Measurements from ENCODE around the gene CDC42EP1.
"Not testable (repeated sequence)": the region's sequence is repeated elsewhere in the genome, so short reads cannot be mapped to it uniquely, and the experiment has no call there.

CDC42EP1 gene

GRCh38 chr22:37546437-37547250, 13.6 kb upstream of the CDC42EP1 start:
- TF ChIP-seq CTCF (IDR thresholded peaks at IDR 0.05; ENCODE audit: low read depth, low read length, missing control alignments) = peak; percentile 29
- no peak overlapping the region for H3K4me3 ChIP-seq (ENCODE audit: low read depth, low read length)
- in situ Hi-C loops (cut with HindIII; ENCODE audit: low sequenced_read_pairs) = no loop called here
- no peak for DNase-seq (ENCODE audit: low read depth)

- in situ Hi-C loops (cut with HindIII; ENCODE audit: low sequenced_read_pairs) = no loop called here
- TF ChIP-seq CTCF (IDR thresholded peaks at IDR 0.05; ENCODE audit: low read depth, low read length, missing control alignments) = no peak
- no peak for DNase-seq (ENCODE audit: low read depth)
- no peak overlapping the region for H3K4me3 ChIP-seq (ENCODE audit: low read depth, low read length)
These were observed 13.0 kb upstream of the CDC42EP1 start for GRCh38 chr22:37547251-37547741.

GRCh38 chr22:37549704-37550059, 10.6 kb upstream of the CDC42EP1 start:
- peak; percentile 52 for TF ChIP-seq CTCF (IDR thresholded peaks at IDR 0.05; ENCODE audit: low read depth, low read length, missing control alignments)
- in situ Hi-C loops (cut with HindIII; ENCODE audit: low sequenced_read_pairs) = no loop called here
- DNase-seq (ENCODE audit: low read depth) = no peak
- no peak overlapping the region for H3K4me3 ChIP-seq (ENCODE audit: low read depth, low read length)

- DNase-seq (ENCODE audit: low read depth); H3K4me3 ChIP-seq (ENCODE audit: low read depth, low read length); in situ Hi-C loops (cut with HindIII; ENCODE audit: low sequenced_read_pairs): not testable (repeated sequence)
These were observed 9.4 kb upstream of the CDC42EP1 start for GRCh38 chr22:37550921-37551320.

GRCh38 chr22:37551981-37552380, 8.3 kb upstream of the CDC42EP1 start:
- no peak overlapping the region for H3K4me3 ChIP-seq (ENCODE audit: low read depth, low read length)
- no peak for TF ChIP-seq CTCF (IDR thresholded peaks at IDR 0.05; ENCODE audit: low read depth, low read length, missing control alignments)
- in situ Hi-C loops (cut with HindIII; ENCODE audit: low sequenced_read_pairs) = no loop called here
- no peak for DNase-seq (ENCODE audit: low read depth)

- in situ Hi-C loops (cut with HindIII; ENCODE audit: low sequenced_read_pairs) = no loop called here
- no peak for TF ChIP-seq CTCF (IDR thresholded peaks at IDR 0.05; ENCODE audit: low read depth, low read length, missing control alignments)
- DNase-seq (ENCODE audit: low read depth) = no peak
- no peak overlapping the region for H3K4me3 ChIP-seq (ENCODE audit: low read depth, low read length)
These were observed 7.6 kb upstream of the CDC42EP1 start for GRCh38 chr22:37552524-37553163.

GRCh38 chr22:37553725-37554124, 6.6 kb upstream of the CDC42EP1 start:
- no peak for TF ChIP-seq CTCF (IDR thresholded peaks at IDR 0.05; ENCODE audit: low read depth, low read length, missing control alignments)
- no peak overlapping the region for H3K4me3 ChIP-seq (ENCODE audit: low read depth, low read length)
- no peak for DNase-seq (ENCODE audit: low read depth)
- in situ Hi-C loops (cut with HindIII; ENCODE audit: low sequenced_read_pairs) = no loop called here

All from astrocyte of the cerebellum (primary cell).